ENCODE results near the gene DLL3. TPM values are rescaled to one million over a fixed set of nuclear protein-coding genes. Genes with fewer than 3 reads are reported as not detected.
A peak's percentile ranks its signal among the peaks of the same experiment; 100 is the strongest.

DLL3 gene
- polyA plus RNA-seq, 1 donor: 0.90 TPM

- peak in 1 of 2 donors; percentile 16 for DNase-seq
- Histone ChIP-seq H3K4me1 (ENCODE audit: control insufficient read depth, insufficient read depth, low read length) (peaks cover 8% of the 10 kb centered on the region), H3K36me3 (ENCODE audit: control insufficient read depth, insufficient read depth, low read length) (no peaks in the 10 kb centered on the region), H3K27ac (ENCODE audit: low read length) (no peak overlapping the region), H3K27me3 (ENCODE audit: control insufficient read depth, insufficient read depth, low read length) (peaks cover 61% of the 10 kb centered on the region), H3K9me3 (ENCODE audit: control insufficient read depth, low read depth, low read length) (peaks cover 6% of the 10 kb centered on the region), H3K4me3 (ENCODE audit: low read length) (peak overlapping the region; percentile 24)
- WGBS (ENCODE audit: insufficient coverage, low lambda C conversion rate): no CpG with 5 or more reads among the region's 44 CpGs
Observed at GRCh38 chr19:39515551-39516191, 16.9 kb downstream of the DLL3 start.

- Histone ChIP-seq H3K27me3 (ENCODE audit: control insufficient read depth, insufficient read depth, low read length) (peaks cover 61% of the 10 kb centered on the region), H3K36me3 (ENCODE audit: control insufficient read depth, insufficient read depth, low read length) (no peaks in the 10 kb centered on the region), H3K4me3 (ENCODE audit: low read length) (no peak overlapping the region), H3K9me3 (ENCODE audit: control insufficient read depth, low read depth, low read length) (peaks cover 6% of the 10 kb centered on the region), H3K27ac (ENCODE audit: low read length) (no peak overlapping the region), H3K4me1 (ENCODE audit: control insufficient read depth, insufficient read depth, low read length) (peaks cover 8% of the 10 kb centered on the region)
- DNase-seq: no peak
- WGBS (ENCODE audit: insufficient coverage, low lambda C conversion rate): 29% methylated on average over 1 of the region's 6 CpGs
Observed at GRCh38 chr19:39516270-39516669, 17.5 kb downstream of the DLL3 start.

GRCh38 chr19:39517432-39517831 lies 18.7 kb downstream of the DLL3 start:
- DNase-seq: no peak
- Histone ChIP-seq H3K4me3 (ENCODE audit: low read length) (no peak overlapping the region), H3K4me1 (ENCODE audit: control insufficient read depth, insufficient read depth, low read length) (peaks cover 8% of the 10 kb centered on the region), H3K36me3 (ENCODE audit: control insufficient read depth, insufficient read depth, low read length) (no peaks in the 10 kb centered on the region), H3K27me3 (ENCODE audit: control insufficient read depth, insufficient read depth, low read length) (peaks cover 55% of the 10 kb centered on the region), H3K27ac (ENCODE audit: low read length) (no peak overlapping the region), H3K9me3 (ENCODE audit: control insufficient read depth, low read depth, low read length) (peaks cover 6% of the 10 kb centered on the region)
- whole genome bisulfite sequencing (ENCODE audit: insufficient coverage, low lambda C conversion rate): no CpG with 5 or more reads among the region's 3 CpGs

GRCh38 chr19:39518458-39518857 lies 19.7 kb downstream of the DLL3 start:
- Histone ChIP-seq H3K27me3 (ENCODE audit: control insufficient read depth, insufficient read depth, low read length) (peaks cover 45% of the 10 kb centered on the region), H3K4me3 (ENCODE audit: low read length) (no peak overlapping the region), H3K27ac (ENCODE audit: low read length) (no peak overlapping the region), H3K9me3 (ENCODE audit: control insufficient read depth, low read depth, low read length) (peaks cover 6% of the 10 kb centered on the region), H3K36me3 (ENCODE audit: control insufficient read depth, insufficient read depth, low read length) (no peaks in the 10 kb centered on the region), H3K4me1 (ENCODE audit: control insufficient read depth, insufficient read depth, low read length) (peaks cover 8% of the 10 kb centered on the region)
- WGBS (ENCODE audit: insufficient coverage, low lambda C conversion rate): no CpG with 5 or more reads among the region's 5 CpGs
- DNase-seq: no peak

GRCh38 chr19:39518975-39519374 lies 20.2 kb downstream of the DLL3 start:
- Histone ChIP-seq H3K27ac (ENCODE audit: low read length) (no peak overlapping the region), H3K36me3 (ENCODE audit: control insufficient read depth, insufficient read depth, low read length) (no peaks in the 10 kb centered on the region), H3K4me1 (ENCODE audit: control insufficient read depth, insufficient read depth, low read length) (peaks cover 8% of the 10 kb centered on the region), H3K27me3 (ENCODE audit: control insufficient read depth, insufficient read depth, low read length) (peaks cover 40% of the 10 kb centered on the region), H3K4me3 (ENCODE audit: low read length) (no peak overlapping the region), H3K9me3 (ENCODE audit: control insufficient read depth, low read depth, low read length) (peaks cover 6% of the 10 kb centered on the region)
- no CpG with 5 or more reads among the region's 9 CpGs for WGBS (ENCODE audit: insufficient coverage, low lambda C conversion rate)
- no peak for DNase-seq

- H3K4me1 ChIP-seq (ENCODE audit: control insufficient read depth, insufficient read depth, low read length): peaks cover 3% of the 10 kb centered on the region
- H3K27me3 ChIP-seq (ENCODE audit: control insufficient read depth, insufficient read depth, low read length): peaks cover 21% of the 10 kb centered on the region
- H3K27ac ChIP-seq (ENCODE audit: low read length): no peak overlapping the region
- H3K4me3 ChIP-seq (ENCODE audit: low read length): no peak overlapping the region
- no peaks in the 10 kb centered on the region for H3K36me3 ChIP-seq (ENCODE audit: control insufficient read depth, insufficient read depth, low read length)
- no peaks in the 10 kb centered on the region for H3K9me3 ChIP-seq (ENCODE audit: control insufficient read depth, low read depth, low read length)
- no peak for DNase-seq
- WGBS (ENCODE audit: insufficient coverage, low lambda C conversion rate): no CpG with 5 or more reads among the region's 8 CpGs
Observed at GRCh38 chr19:39520541-39521484, 22.1 kb downstream of the DLL3 start.

GRCh38 chr19:39524495-39524894 lies 25.7 kb downstream of the DLL3 start:
- no CpG with 5 or more reads among the region's 8 CpGs for WGBS (ENCODE audit: insufficient coverage, low lambda C conversion rate)

GRCh38 chr19:39525205-39525604 lies 26.5 kb downstream of the DLL3 start:
- Histone ChIP-seq H3K4me3 (ENCODE audit: low read length) (no peak overlapping the region), H3K27me3 (ENCODE audit: control insufficient read depth, insufficient read depth, low read length) (no peaks in the 10 kb centered on the region), H3K27ac (ENCODE audit: low read length) (no peak overlapping the region), H3K4me1 (ENCODE audit: control insufficient read depth, insufficient read depth, low read length) (peaks cover 3% of the 10 kb centered on the region), H3K9me3 (ENCODE audit: control insufficient read depth, low read depth, low read length) (no peaks in the 10 kb centered on the region), H3K36me3 (ENCODE audit: control insufficient read depth, insufficient read depth, low read length) (no peaks in the 10 kb centered on the region)
- WGBS (ENCODE audit: insufficient coverage, low lambda C conversion rate): no CpG with 5 or more reads among the region's 3 CpGs
- DNase-seq: no peak

More at GRCh38 chr19:39524495-39524894, 25.7 kb downstream of the DLL3 start:
- DNase-seq: peak; percentile 54 to 89
- H3K4me3 ChIP-seq (ENCODE audit: low read length): no peak overlapping the region
- no peaks in the 10 kb centered on the region for H3K27me3 ChIP-seq (ENCODE audit: control insufficient read depth, insufficient read depth, low read length)
- H3K9me3 ChIP-seq (ENCODE audit: control insufficient read depth, low read depth, low read length): no peaks in the 10 kb centered on the region
- H3K4me1 ChIP-seq (ENCODE audit: control insufficient read depth, insufficient read depth, low read length): peaks cover 3% of the 10 kb centered on the region
- H3K27ac ChIP-seq (ENCODE audit: low read length): no peak overlapping the region
- H3K36me3 ChIP-seq (ENCODE audit: control insufficient read depth, insufficient read depth, low read length): no peaks in the 10 kb centered on the region

- Histone ChIP-seq H3K27me3 (ENCODE audit: control insufficient read depth, insufficient read depth, low read length) (no peaks in the 10 kb centered on the region), H3K4me3 (ENCODE audit: low read length) (peak overlapping the region; percentile 65), H3K27ac (ENCODE audit: low read length) (peak overlapping the region; percentile 62), H3K36me3 (ENCODE audit: control insufficient read depth, insufficient read depth, low read length) (no peaks in the 10 kb centered on the region), H3K4me1 (ENCODE audit: control insufficient read depth, insufficient read depth, low read length) (peaks cover 6% of the 10 kb centered on the region), H3K9me3 (ENCODE audit: control insufficient read depth, low read depth, low read length) (no peaks in the 10 kb centered on the region)
- no peak for DNase-seq
- no CpG with 5 or more reads among the region's 14 CpGs for WGBS (ENCODE audit: insufficient coverage, low lambda C conversion rate)
Observed at GRCh38 chr19:39531834-39532232, 33.1 kb downstream of the DLL3 start.

GRCh38 chr19:39532233-39533002 lies 33.7 kb downstream of the DLL3 start, which contains the start of gene EID2B:
TSS of gene EID2B (minus strand) at chr19:39532852. CDS start at chr19:39532802, 50 bp downstream.
- peak within 1 kb of the TSS; percentile 65 for H3K4me3 ChIP-seq (ENCODE audit: low read length)
- no peaks in the 10 kb centered on the region for H3K36me3 ChIP-seq (ENCODE audit: control insufficient read depth, insufficient read depth, low read length)
- no peaks in the 10 kb centered on the region for H3K27me3 ChIP-seq (ENCODE audit: control insufficient read depth, insufficient read depth, low read length)
- no CpG with 5 or more reads among the region's 65 CpGs for WGBS (ENCODE audit: insufficient coverage, low lambda C conversion rate)
- peaks cover 6% of the 10 kb centered on the region for H3K4me1 ChIP-seq (ENCODE audit: control insufficient read depth, insufficient read depth, low read length)
- peak within 1 kb of the TSS; percentile 62 for H3K27ac ChIP-seq (ENCODE audit: low read length)
- no peaks in the 10 kb centered on the region for H3K9me3 ChIP-seq (ENCODE audit: control insufficient read depth, low read depth, low read length)
- peak; percentile 92 to 97 for DNase-seq

Measured in large intestine (tissue), 3 donors.